Tibial nerve (tissue), 3 donors: ENCODE data around the gene CRACR2A.

ENCODE experiments used
- CTCF ChIP-seq, 5 experiments: fragments of 200-600 bp in 3 of 5; fragments of 450-650 bp in 2 of 5; sonication (generic) in 3 of 5; IDR thresholded peaks; one replicate each; pipeline ENCODE4 v1.5.1; 2016 to 2019; ENCODE audit warnings: antibody characterized with exemption in 5 of 5, mild to moderate bottlenecking in 3 of 5, moderate library complexity in 2 of 5
- POLR2A ChIP-seq, 2 donors: fragments of 450-650 bp; IDR thresholded peaks; one replicate each; pipeline ENCODE4 v1.6.1; 2017; ENCODE audit warnings: antibody characterized with exemption in 2 of 2, mild to moderate bottlenecking in 2 of 2, moderate library complexity in 2 of 2

- no peak for TF ChIP-seq CTCF (IDR thresholded peaks at IDR 0.05)
- TF ChIP-seq POLR2A (IDR thresholded peaks at IDR 0.05), result no peak
Measured at GRCh38 chr12:3602488-3602887, 150.4 kb downstream of the CRACR2A start.
